ENCODE data around the gene MOCS2. TPM values are rescaled to one million over a fixed set of nuclear protein-coding genes. Genes with fewer than 3 reads are reported as not detected.

MOCS2 gene
- total RNA-seq, 2 donors from 2014 or later = 44.2 to 45.5 TPM

DNA sequence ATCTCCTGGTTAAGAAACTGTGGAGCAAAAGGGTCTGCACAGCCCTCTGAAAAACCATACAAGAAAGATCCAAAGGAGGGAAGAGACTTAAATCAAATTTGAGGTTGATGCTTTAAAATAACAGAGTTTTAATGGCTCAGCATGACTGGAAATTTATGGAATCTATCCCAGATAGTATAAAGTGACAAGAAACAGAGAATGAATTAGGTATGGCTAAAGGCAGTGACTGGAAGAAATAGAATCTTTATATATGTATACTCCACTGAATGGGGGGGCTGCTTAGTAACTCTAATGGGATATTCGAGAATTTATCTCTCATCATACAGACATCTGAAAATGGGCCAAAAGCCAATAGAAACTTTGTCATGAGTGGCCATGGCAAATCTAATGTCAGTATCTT lies 17.6 kb upstream of the MOCS2 start:
- H3K36me3 ChIP-seq = no peaks in the 10 kb centered on the region
- H3K27ac ChIP-seq = no peak overlapping the region
- DNase-seq (ENCODE audit: low spot score) (no peak), ATAC-seq (ENCODE audit: insufficient number of reproducible peaks, low FRiP score, low read depth) (no peak)
- no peaks in the 10 kb centered on the region for H3K4me1 ChIP-seq (ENCODE audit: control insufficient read depth in 1 of 2, low read depth in 2 of 2)
- H3K4me3 ChIP-seq = no peak overlapping the region
- H3K9me3 ChIP-seq = no peaks in the 10 kb centered on the region
- H3K27me3 ChIP-seq (replicated peaks; ENCODE audit: insufficient read depth) = no peaks in the 10 kb centered on the region
- TF ChIP-seq, protein P1, sequence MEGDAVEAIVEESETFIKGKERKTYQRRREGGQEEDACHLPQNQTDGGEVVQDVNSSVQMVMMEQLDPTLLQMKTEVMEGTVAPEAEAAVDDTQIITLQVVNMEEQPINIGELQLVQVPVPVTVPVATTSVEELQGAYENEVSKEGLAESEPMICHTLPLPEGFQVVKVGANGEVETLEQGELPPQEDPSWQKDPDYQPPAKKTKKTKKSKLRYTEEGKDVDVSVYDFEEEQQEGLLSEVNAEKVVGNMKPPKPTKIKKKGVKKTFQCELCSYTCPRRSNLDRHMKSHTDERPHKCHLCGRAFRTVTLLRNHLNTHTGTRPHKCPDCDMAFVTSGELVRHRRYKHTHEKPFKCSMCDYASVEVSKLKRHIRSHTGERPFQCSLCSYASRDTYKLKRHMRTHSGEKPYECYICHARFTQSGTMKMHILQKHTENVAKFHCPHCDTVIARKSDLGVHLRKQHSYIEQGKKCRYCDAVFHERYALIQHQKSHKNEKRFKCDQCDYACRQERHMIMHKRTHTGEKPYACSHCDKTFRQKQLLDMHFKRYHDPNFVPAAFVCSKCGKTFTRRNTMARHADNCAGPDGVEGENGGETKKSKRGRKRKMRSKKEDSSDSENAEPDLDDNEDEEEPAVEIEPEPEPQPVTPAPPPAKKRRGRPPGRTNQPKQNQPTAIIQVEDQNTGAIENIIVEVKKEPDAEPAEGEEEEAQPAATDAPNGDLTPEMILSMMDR (IDR thresholded peaks at IDR 0.05) = no peak

DNA sequence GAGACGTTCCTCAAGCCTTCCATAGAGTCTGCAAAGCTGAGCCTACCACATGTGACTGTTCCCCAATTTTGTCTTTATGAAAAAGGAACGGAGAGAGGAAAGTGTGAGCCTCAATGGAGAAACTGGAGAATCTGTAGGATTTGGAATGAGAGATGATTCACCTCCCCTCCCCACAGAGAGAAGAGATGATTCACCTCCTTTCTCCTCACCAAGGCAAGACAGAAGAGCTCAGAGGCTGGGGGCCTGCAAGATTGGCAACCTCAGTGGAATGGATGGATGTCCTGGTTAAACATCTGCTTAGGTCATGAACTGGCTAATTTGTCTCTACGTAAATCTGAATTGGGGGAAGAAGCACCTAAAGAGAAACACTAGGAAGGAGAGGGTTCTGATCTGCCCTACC lies 17.0 kb upstream of the MOCS2 start:
- Histone ChIP-seq H3K4me3 (no peak overlapping the region), H3K36me3 (no peaks in the 10 kb centered on the region), H3K27me3 (replicated peaks; ENCODE audit: insufficient read depth) (no peaks in the 10 kb centered on the region), H3K9me3 (no peaks in the 10 kb centered on the region), H3K27ac (no peak overlapping the region), H3K4me1 (ENCODE audit: control insufficient read depth in 1 of 2, low read depth in 2 of 2) (no peaks in the 10 kb centered on the region)
- ATAC-seq (ENCODE audit: insufficient number of reproducible peaks, low FRiP score, low read depth) (no peak), DNase-seq (ENCODE audit: low spot score) (no peak)
- TF ChIP-seq, protein P1 (IDR thresholded peaks at IDR 0.05) = no peak

DNA sequence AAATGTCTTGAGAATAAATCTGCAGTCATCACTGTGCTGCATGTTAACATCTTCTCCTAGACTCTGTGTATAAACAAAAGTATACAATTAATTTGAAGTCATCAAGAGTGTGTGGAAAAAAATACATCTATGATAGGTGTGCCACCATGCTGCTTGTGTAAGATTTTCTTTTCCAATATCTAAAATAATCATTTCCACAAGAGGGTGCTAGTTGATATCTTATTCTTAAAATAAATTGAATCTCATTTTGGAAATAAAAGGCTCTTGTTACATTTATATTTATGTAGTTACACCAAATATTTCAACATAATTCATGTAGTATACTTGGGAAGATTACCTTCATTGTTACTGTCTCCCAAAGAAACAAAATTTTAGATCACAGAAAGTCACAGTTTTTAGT lies 14.1 kb upstream of the MOCS2 start:
- Histone ChIP-seq H3K36me3 (no peaks in the 10 kb centered on the region), H3K27ac (no peak overlapping the region), H3K4me3 (no peak overlapping the region), H3K4me1 (ENCODE audit: control insufficient read depth in 1 of 2, low read depth in 2 of 2) (no peaks in the 10 kb centered on the region), H3K27me3 (replicated peaks; ENCODE audit: insufficient read depth) (no peaks in the 10 kb centered on the region), H3K9me3 (no peaks in the 10 kb centered on the region)
- ATAC-seq (ENCODE audit: insufficient number of reproducible peaks, low FRiP score, low read depth) (no peak), DNase-seq (ENCODE audit: low spot score) (no peak)
- TF ChIP-seq, protein P1 (IDR thresholded peaks at IDR 0.05) = no peak

DNA sequence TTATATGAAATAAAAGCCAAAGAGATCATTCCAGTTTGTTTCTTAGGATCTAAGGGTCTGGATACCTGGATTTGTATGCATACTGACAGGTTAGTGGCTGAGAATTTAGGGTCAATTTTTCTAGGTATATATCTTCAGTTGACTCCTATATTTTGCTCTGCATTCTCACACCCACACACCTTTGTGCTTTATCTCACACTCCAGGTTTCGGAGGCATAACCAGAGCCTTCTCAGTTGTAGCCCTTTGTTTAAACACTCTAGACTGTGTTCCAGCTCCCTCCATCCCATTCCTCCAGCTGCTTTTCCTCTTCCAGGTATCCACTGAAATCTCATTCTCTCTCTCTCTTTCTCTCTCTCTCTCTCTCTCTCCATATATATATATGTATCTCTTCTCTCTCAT lies 10.6 kb upstream of the MOCS2 start:
- no peak for ATAC-seq (ENCODE audit: insufficient number of reproducible peaks, low FRiP score, low read depth)
- Histone ChIP-seq H3K36me3 (no peaks in the 10 kb centered on the region), H3K9me3 (no peaks in the 10 kb centered on the region), H3K27ac (no peak overlapping the region), H3K4me3 (no peak overlapping the region), H3K4me1 (ENCODE audit: control insufficient read depth in 1 of 2, low read depth in 2 of 2) (no peaks in the 10 kb centered on the region), H3K27me3 (replicated peaks; ENCODE audit: insufficient read depth) (no peaks in the 10 kb centered on the region)
- DNase-seq (ENCODE audit: low spot score) = no peak
- TF ChIP-seq, protein P1 (IDR thresholded peaks at IDR 0.05) = no peak

DNA sequence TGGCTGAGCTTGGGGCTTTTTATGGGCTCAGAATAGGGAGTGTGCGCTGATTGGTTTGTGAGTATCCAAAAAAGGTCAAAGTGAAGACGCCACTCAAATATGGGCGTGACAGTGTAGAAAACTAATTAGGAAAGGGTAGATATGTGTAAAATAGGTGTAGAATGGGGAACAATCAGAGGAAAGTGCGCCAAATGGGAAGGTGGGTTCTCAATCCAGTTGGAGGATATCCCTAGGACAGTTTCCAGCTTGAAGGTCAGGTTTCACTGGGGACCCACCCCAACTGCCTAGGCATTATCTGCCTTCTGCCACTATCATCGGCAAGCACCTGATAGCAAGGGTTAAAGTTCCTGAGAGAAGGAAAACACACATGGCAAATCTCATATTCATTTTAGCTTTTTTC lies 9.3 kb upstream of the MOCS2 start:
- Histone ChIP-seq H3K36me3 (no peaks in the 10 kb centered on the region), H3K4me3 (no peak overlapping the region), H3K4me1 (ENCODE audit: control insufficient read depth in 1 of 2, low read depth in 2 of 2) (no peaks in the 10 kb centered on the region), H3K27me3 (replicated peaks; ENCODE audit: insufficient read depth) (no peaks in the 10 kb centered on the region), H3K9me3 (no peaks in the 10 kb centered on the region), H3K27ac (no peak overlapping the region)
- DNase-seq (ENCODE audit: low spot score) (no peak), ATAC-seq (ENCODE audit: insufficient number of reproducible peaks, low FRiP score, low read depth) (no peak)
- TF ChIP-seq, protein P1 (IDR thresholded peaks at IDR 0.05) = no peak
